WTC11 (cell line): ENCODE measurements around the gene GUCD1. TPM values are rescaled to one million over a fixed set of nuclear protein-coding genes. Genes with fewer than 3 reads are reported as not detected.
A peak's percentile ranks its signal among the peaks of the same experiment; 100 is the strongest.
"Not testable (repeated sequence)": the region's sequence is repeated elsewhere in the genome, so short reads cannot be mapped to it uniquely, and the experiment has no call there.

ENCODE experiments used
- ATAC-seq: fragments of 200-7000 bp; cut with Tn5 transposase; 2 replicates; pipeline ENCODE4 v1.10.0; 2021; ENCODE audit warnings: mild to moderate bottlenecking, moderate library complexity
- CTCF ChIA-PET: fragments of 300-600 bp; sonication (Branson Sonifier 250); formaldehyde crosslinking; loops from one replicate; lab custom pipeline; 2021; ENCODE audit warnings: antibody characterized with exemption; lab: Charles Lee
- POLR2A ChIA-PET: fragments of 350-600 bp; sonication (Branson Sonifier 250); formaldehyde crosslinking; loops from one replicate; lab custom pipeline; 2021; ENCODE audit warnings: antibody characterized with exemption; lab: Charles Lee
- DNase-seq: peaks from one replicate; pipeline ENCODE4 v3.0.0; 2021; ENCODE audit warnings: low spot score
- H3K27ac Mint-ChIP-seq: 2 replicates; pipeline ENCODE4 v1.8.0; 2021; ENCODE audit warnings: mixed read lengths
- H3K27me3 Mint-ChIP-seq: 2 replicates; pipeline ENCODE4 v1.8.0; 2021; ENCODE audit warnings: low read depth, mild to moderate bottlenecking, moderate library complexity, mixed read lengths
- H3K36me3 Mint-ChIP-seq: 2 replicates; pipeline ENCODE4 v1.8.0; 2021; ENCODE audit warnings: mixed read lengths
- H3K4me1 Mint-ChIP-seq: 2 replicates; pipeline ENCODE4 v1.8.0; 2022; ENCODE audit warnings: mixed read lengths
- H3K4me3 Mint-ChIP-seq: 2 replicates; pipeline ENCODE4 v1.8.0; 2021; ENCODE audit warnings: mild to moderate bottlenecking, moderate library complexity, mixed read lengths
- H3K9me3 Mint-ChIP-seq: 2 replicates; pipeline ENCODE4 v1.8.0; 2021; ENCODE audit warnings: mixed read lengths
- CBFB ChIP-seq: sonication (generic); formaldehyde crosslinking; IDR thresholded peaks from 2 replicates; pipeline ENCODE4 v1.8.1; 2022; ENCODE audit warnings: mild to moderate bottlenecking, low read depth, missing genetic modification reagents
- ELF4 ChIP-seq: sonication (generic); formaldehyde crosslinking; IDR thresholded peaks from 2 replicates; pipeline ENCODE4 v1.8.1; 2022; ENCODE audit warnings: low read depth, mild to moderate bottlenecking, moderate library complexity, missing genetic modification reagents
- ESRRA ChIP-seq: sonication (generic); formaldehyde crosslinking; IDR thresholded peaks from 2 replicates; pipeline ENCODE4 v1.8.1; 2022; ENCODE audit warnings: mild to moderate bottlenecking, missing genetic modification reagents, borderline replicate concordance
- FOXK1 ChIP-seq: sonication (generic); formaldehyde crosslinking; IDR thresholded peaks from 2 replicates; pipeline ENCODE4 v1.8.0; 2022; ENCODE audit warnings: mild to moderate bottlenecking, moderate library complexity, missing genetic modification reagents
- HMGA2 ChIP-seq: fragments of 250-450 bp; sonication (Bioruptor Pico); IDR thresholded peaks from 2 replicates; pipeline ENCODE4 v1.4.0; 2021; ENCODE audit warnings: mild to moderate bottlenecking, moderate library complexity
- KAT7 ChIP-seq: sonication (generic); formaldehyde crosslinking; IDR thresholded peaks from 2 replicates; pipeline ENCODE4 v1.8.1; 2023; ENCODE audit warnings: missing genetic modification reagents, mild to moderate bottlenecking, borderline replicate concordance
- MXD4 ChIP-seq: fragments of 250-450 bp; sonication (Bioruptor Pico); IDR thresholded peaks from 2 replicates; pipeline ENCODE4 v1.8.0; 2021; ENCODE audit warnings: mild to moderate bottlenecking, moderate library complexity, borderline replicate concordance
- NR2C2 ChIP-seq: sonication (generic); formaldehyde crosslinking; IDR thresholded peaks from 2 replicates; pipeline ENCODE4 v1.8.0; 2022; ENCODE audit warnings: mild to moderate bottlenecking, missing genetic modification reagents
- OVOL2 ChIP-seq: fragments of 250-450 bp; sonication (Bioruptor Pico); IDR thresholded peaks from 2 replicates; pipeline ENCODE4 v1.9.0; 2021; ENCODE audit warnings: mild to moderate bottlenecking, borderline replicate concordance
- PRDM15 ChIP-seq: sonication (generic); formaldehyde crosslinking; IDR thresholded peaks from 2 replicates; pipeline ENCODE4 v1.8.0; 2022; ENCODE audit warnings: missing genetic modification reagents
- RELA ChIP-seq: sonication (generic); formaldehyde crosslinking; IDR thresholded peaks from 2 replicates; pipeline ENCODE4 v1.8.1; 2022; ENCODE audit warnings: missing genetic modification reagents, mild to moderate bottlenecking, borderline replicate concordance
- ZNF138 ChIP-seq: sonication (generic); formaldehyde crosslinking; conservative IDR thresholded peaks from 2 replicates; pipeline ENCODE4 v1.8.1; 2022; ENCODE audit warnings: mild to moderate bottlenecking, moderate library complexity, missing genetic modification reagents
- ZNF232 ChIP-seq: sonication (generic); formaldehyde crosslinking; IDR thresholded peaks from 2 replicates; pipeline ENCODE4 v1.8.0; 2022; ENCODE audit warnings: mild to moderate bottlenecking, missing genetic modification reagents
- ZNF317 ChIP-seq: sonication (generic); formaldehyde crosslinking; IDR thresholded peaks from 2 replicates; pipeline ENCODE4 v1.8.1; 2023; ENCODE audit warnings: low read depth, mild to moderate bottlenecking, moderate library complexity, missing genetic modification reagents, borderline replicate concordance
- ZNF425 ChIP-seq: fragments of 250-450 bp; sonication (Bioruptor Pico); conservative IDR thresholded peaks from 2 replicates; pipeline ENCODE4 v1.9.0; 2021; ENCODE audit warnings: mild to moderate bottlenecking
- total RNA-seq: library from RNA; stranded (reverse); gene quantifications from 3 replicates; pipeline ENCODE4 v1.2.3, GENCODE V29; 2021
- TF ChIP-seq, protein P1 (sequence below): fragments of 250-450 bp; sonication (Bioruptor Pico); IDR thresholded peaks from 2 replicates; pipeline ENCODE4 v1.9.0; 2021; ENCODE audit warnings: mild to moderate bottlenecking
- TF ChIP-seq, protein P2 (sequence below): fragments of 200-600 bp; IDR thresholded peaks from 2 replicates; pipeline ENCODE4 v1.8.0; 2022; ENCODE audit warnings: antibody characterized with exemption
- TF ChIP-seq, protein P3 (sequence below): sonication (generic); formaldehyde crosslinking; IDR thresholded peaks from 2 replicates; pipeline ENCODE4 v1.8.1; 2023; ENCODE audit warnings: mild to moderate bottlenecking, missing genetic modification reagents
- TF ChIP-seq, protein P4 (sequence below): sonication (generic); formaldehyde crosslinking; IDR thresholded peaks from 2 replicates; pipeline ENCODE4 v1.8.0; 2022; ENCODE audit warnings: mild to moderate bottlenecking, missing genetic modification reagents
- TF ChIP-seq, protein P5 (sequence below): sonication (generic); formaldehyde crosslinking; IDR thresholded peaks from 2 replicates; pipeline ENCODE4 v1.8.1; 2023; ENCODE audit warnings: mild to moderate bottlenecking, missing genetic modification reagents, moderate library complexity

Gene GUCD1
- total RNA-seq, 1 experiment from 2014 or later, result 105 TPM

GRCh38 chr22:24599514-24599913 is 44.6 kb upstream of the GUCD1 start:
- Mint-ChIP-seq H3K4me1 (peaks cover 37% of the 10 kb centered on the region), H3K36me3 (no peaks in the 10 kb centered on the region), H3K27me3 (no peaks in the 10 kb centered on the region), H3K4me3 (no peak overlapping the region), H3K27ac (peak overlapping the region; percentile 19; the same call in 1 of the 2 replicates), H3K9me3 (no peaks in the 10 kb centered on the region)
- CTCF ChIA-PET, result interaction anchor here (0.6 to 1.1 kb wide), 2 partner anchors 157 to 173 kb away, joined by 4 to 6 read pairs; no protein-coding TSS in a partner anchor
- ATAC-seq (peak; percentile 15), DNase-seq (peak; percentile 32)
- POLR2A ChIA-PET, result no interaction called here
- TF ChIP-seq PRDM15, result no peak
- TF ChIP-seq ZNF232, result no peak
- TF ChIP-seq, protein P1, sequence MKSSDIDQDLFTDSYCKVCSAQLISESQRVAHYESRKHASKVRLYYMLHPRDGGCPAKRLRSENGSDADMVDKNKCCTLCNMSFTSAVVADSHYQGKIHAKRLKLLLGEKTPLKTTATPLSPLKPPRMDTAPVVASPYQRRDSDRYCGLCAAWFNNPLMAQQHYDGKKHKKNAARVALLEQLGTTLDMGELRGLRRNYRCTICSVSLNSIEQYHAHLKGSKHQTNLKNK, result no peak
- TF ChIP-seq NR2C2 (CRISPR knock-in tag), result no peak
- no peak for TF ChIP-seq MXD4
- no peak for TF ChIP-seq RELA (CRISPR knock-in tag)
- no peak for TF ChIP-seq ELF4 (CRISPR knock-in tag)
- TF ChIP-seq OVOL2 (CRISPR knock-in tag), result no peak
- TF ChIP-seq KAT7 (CRISPR knock-in tag), result no peak
- no peak for TF ChIP-seq HMGA2 (CRISPR knock-in tag)
- TF ChIP-seq, protein P2, sequence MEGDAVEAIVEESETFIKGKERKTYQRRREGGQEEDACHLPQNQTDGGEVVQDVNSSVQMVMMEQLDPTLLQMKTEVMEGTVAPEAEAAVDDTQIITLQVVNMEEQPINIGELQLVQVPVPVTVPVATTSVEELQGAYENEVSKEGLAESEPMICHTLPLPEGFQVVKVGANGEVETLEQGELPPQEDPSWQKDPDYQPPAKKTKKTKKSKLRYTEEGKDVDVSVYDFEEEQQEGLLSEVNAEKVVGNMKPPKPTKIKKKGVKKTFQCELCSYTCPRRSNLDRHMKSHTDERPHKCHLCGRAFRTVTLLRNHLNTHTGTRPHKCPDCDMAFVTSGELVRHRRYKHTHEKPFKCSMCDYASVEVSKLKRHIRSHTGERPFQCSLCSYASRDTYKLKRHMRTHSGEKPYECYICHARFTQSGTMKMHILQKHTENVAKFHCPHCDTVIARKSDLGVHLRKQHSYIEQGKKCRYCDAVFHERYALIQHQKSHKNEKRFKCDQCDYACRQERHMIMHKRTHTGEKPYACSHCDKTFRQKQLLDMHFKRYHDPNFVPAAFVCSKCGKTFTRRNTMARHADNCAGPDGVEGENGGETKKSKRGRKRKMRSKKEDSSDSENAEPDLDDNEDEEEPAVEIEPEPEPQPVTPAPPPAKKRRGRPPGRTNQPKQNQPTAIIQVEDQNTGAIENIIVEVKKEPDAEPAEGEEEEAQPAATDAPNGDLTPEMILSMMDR, result no peak
- TF ChIP-seq, protein P3, sequence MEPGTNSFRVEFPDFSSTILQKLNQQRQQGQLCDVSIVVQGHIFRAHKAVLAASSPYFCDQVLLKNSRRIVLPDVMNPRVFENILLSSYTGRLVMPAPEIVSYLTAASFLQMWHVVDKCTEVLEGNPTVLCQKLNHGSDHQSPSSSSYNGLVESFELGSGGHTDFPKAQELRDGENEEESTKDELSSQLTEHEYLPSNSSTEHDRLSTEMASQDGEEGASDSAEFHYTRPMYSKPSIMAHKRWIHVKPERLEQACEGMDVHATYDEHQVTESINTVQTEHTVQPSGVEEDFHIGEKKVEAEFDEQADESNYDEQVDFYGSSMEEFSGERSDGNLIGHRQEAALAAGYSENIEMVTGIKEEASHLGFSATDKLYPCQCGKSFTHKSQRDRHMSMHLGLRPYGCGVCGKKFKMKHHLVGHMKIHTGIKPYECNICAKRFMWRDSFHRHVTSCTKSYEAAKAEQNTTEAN, result no peak
- TF ChIP-seq ESRRA (CRISPR knock-in tag), result no peak
- no peak for TF ChIP-seq ZNF138
- no peak for TF ChIP-seq CBFB (CRISPR knock-in tag)
- TF ChIP-seq ZNF425 (CRISPR knock-in tag), result no peak
- no peak for TF ChIP-seq ZNF317 (CRISPR knock-in tag)
- TF ChIP-seq, protein P4, sequence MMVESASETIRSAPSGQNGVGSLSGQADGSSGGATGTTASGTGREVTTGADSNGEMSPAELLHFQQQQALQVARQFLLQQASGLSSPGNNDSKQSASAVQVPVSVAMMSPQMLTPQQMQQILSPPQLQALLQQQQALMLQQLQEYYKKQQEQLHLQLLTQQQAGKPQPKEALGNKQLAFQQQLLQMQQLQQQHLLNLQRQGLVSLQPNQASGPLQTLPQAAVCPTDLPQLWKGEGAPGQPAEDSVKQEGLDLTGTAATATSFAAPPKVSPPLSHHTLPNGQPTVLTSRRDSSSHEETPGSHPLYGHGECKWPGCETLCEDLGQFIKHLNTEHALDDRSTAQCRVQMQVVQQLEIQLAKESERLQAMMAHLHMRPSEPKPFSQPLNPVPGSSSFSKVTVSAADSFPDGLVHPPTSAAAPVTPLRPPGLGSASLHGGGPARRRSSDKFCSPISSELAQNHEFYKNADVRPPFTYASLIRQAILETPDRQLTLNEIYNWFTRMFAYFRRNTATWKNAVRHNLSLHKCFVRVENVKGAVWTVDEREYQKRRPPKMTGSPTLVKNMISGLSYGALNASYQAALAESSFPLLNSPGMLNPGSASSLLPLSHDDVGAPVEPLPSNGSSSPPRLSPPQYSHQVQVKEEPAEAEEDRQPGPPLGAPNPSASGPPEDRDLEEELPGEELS, result no peak
- TF ChIP-seq, protein P5, sequence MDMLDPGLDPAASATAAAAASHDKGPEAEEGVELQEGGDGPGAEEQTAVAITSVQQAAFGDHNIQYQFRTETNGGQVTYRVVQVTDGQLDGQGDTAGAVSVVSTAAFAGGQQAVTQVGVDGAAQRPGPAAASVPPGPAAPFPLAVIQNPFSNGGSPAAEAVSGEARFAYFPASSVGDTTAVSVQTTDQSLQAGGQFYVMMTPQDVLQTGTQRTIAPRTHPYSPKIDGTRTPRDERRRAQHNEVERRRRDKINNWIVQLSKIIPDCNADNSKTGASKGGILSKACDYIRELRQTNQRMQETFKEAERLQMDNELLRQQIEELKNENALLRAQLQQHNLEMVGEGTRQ (CRISPR knock-in tag), result no peak
- TF ChIP-seq FOXK1 (CRISPR knock-in tag), result no peak
- TF ChIP-seq, all 79 proteins: peak for 0

- H3K36me3 Mint-ChIP-seq, H3K9me3 Mint-ChIP-seq, H3K4me3 Mint-ChIP-seq, ATAC-seq, H3K27ac Mint-ChIP-seq, POLR2A ChIA-PET, CTCF ChIA-PET, H3K27me3 Mint-ChIP-seq, DNase-seq: not testable (repeated sequence)
- peaks cover 21% of the 10 kb centered on the region for H3K4me1 Mint-ChIP-seq
Observed at GRCh38 chr22:24597076-24597475, 42.1 kb upstream of the GUCD1 start.
